NCI-H2107 treated with DMSO at 0.1 percent for 48 hours (cell line): Measurements from ENCODE around the gene SBK3.
"Not testable (repeated sequence)": the region's sequence is repeated elsewhere in the genome, so short reads cannot be mapped to it uniquely, and the experiment has no call there.

Experiments used
- DNase-seq: peaks from one replicate; lab custom pipeline; 2025; ENCODE audit not compliant: unreplicated experiment; lab: John Stamatoyannopoulos, UW

Gene SBK3

GRCh38 chr19:55545443-55545842, at the start of gene SBK3:
Gene SBK3, minus strand, starts transcription at chr19:55545543. Its CDS starts 0 bp downstream, at chr19:55545543.
- no peak for DNase-seq

GRCh38 chr19:55593096-55593772, 47.9 kb upstream of the SBK3 start:
- DNase-seq, result no peak

GRCh38 chr19:55592391-55593090, 47.2 kb upstream of the SBK3 start:
- DNase-seq, result no peak

GRCh38 chr19:55591555-55591954, 46.2 kb upstream of the SBK3 start:
- DNase-seq, result no peak

- DNase-seq, result no peak
Observed at GRCh38 chr19:55590617-55591016, 45.3 kb upstream of the SBK3 start.

GRCh38 chr19:55590109-55590508, 44.8 kb upstream of the SBK3 start:
- DNase-seq, result no peak

- DNase-seq, result no peak
Observed at GRCh38 chr19:55588738-55589137, 43.4 kb upstream of the SBK3 start.

GRCh38 chr19:55586976-55587668, 41.8 kb upstream of the SBK3 start:
- DNase-seq, result peak; percentile 80

- DNase-seq, result peak; percentile 86
Observed at GRCh38 chr19:55585658-55586339, 40.5 kb upstream of the SBK3 start.

- DNase-seq, result no peak
Observed at GRCh38 chr19:55584871-55585270, 39.5 kb upstream of the SBK3 start.

GRCh38 chr19:55583897-55584296, 38.6 kb upstream of the SBK3 start:
- not testable (repeated sequence) for DNase-seq

GRCh38 chr19:55582284-55582683, 36.9 kb upstream of the SBK3 start:
- not testable (repeated sequence) for DNase-seq

- DNase-seq, result no peak
Observed at GRCh38 chr19:55581823-55582223, 36.5 kb upstream of the SBK3 start.

GRCh38 chr19:55581145-55581822, 35.9 kb upstream of the SBK3 start:
- no peak for DNase-seq

- peak; percentile 42 for DNase-seq
Observed at GRCh38 chr19:55580628-55581144, 35.3 kb upstream of the SBK3 start, which contains the start of gene ZNF579. Gene ZNF579, minus strand, starts transcription at chr19:55580848. Its CDS starts 1,209 bp downstream, at chr19:55579639.

GRCh38 chr19:55579766-55580621, 34.7 kb upstream of the SBK3 start:
- DNase-seq, result no peak

GRCh38 chr19:55578761-55579747, 33.7 kb upstream of the SBK3 start:
- DNase-seq, result no peak

- DNase-seq, result no peak
Observed at GRCh38 chr19:55578031-55578760, 32.9 kb upstream of the SBK3 start.
